OCI-LY1 (cell line): ENCODE results near the gene KCNK1.

Source experiments
- H2AFZ ChIP-seq: fragments of 200-600 bp; sonication (generic), shearing (Covaris generic); 2 replicates; pipeline ENCODE4 v1.6.0; 2014; ENCODE audit warnings: antibody characterized with exemption, mild to moderate bottlenecking, low read length
- H3F3A ChIP-seq: fragments of 200-600 bp; sonication (generic), shearing (Covaris generic); 2 replicates; pipeline ENCODE4 v1.6.0; 2014; ENCODE audit warnings: mild to moderate bottlenecking, antibody characterized with exemption, low read length, moderate library complexity; ENCODE audit not compliant: insufficient read depth
- H3K27ac ChIP-seq: fragments of 200-600 bp; sonication (generic); 2 replicates; pipeline ENCODE4 v1.5.1; 2014; ENCODE audit warnings: low read length, mixed run types, mild to moderate bottlenecking, low read depth; ENCODE audit not compliant: poor library complexity, severe bottlenecking
- H3K27me3 ChIP-seq: fragments of 200-600 bp; sonication (generic); 2 replicates; pipeline ENCODE4 v1.6.0; 2014; ENCODE audit warnings: antibody characterized with exemption, mild to moderate bottlenecking, low read length, moderate library complexity; ENCODE audit not compliant: insufficient read depth
- H3K36me3 ChIP-seq: fragments of 200-600 bp; sonication (generic); 2 replicates; pipeline ENCODE4 v1.6.1; 2014; ENCODE audit warnings: mild to moderate bottlenecking, antibody characterized with exemption, low read length, moderate library complexity, mixed read lengths; ENCODE audit not compliant: insufficient read depth
- H3K4me1 ChIP-seq: fragments of 200-600 bp; sonication (generic); 2 replicates; pipeline ENCODE4 v1.5.1; 2014; ENCODE audit warnings: mild to moderate bottlenecking, low read length, moderate library complexity; ENCODE audit not compliant: insufficient read depth, severe bottlenecking
- H3K4me2 ChIP-seq: fragments of 200-600 bp; sonication (generic), shearing (Covaris generic); 2 replicates; pipeline ENCODE4 v1.6.1; 2014; ENCODE audit warnings: low read length
- H3K4me3 ChIP-seq: fragments of 200-600 bp; sonication (generic); 2 replicates; pipeline ENCODE4 v1.5.1; 2014; ENCODE audit warnings: low read length, low read depth, mild to moderate bottlenecking, mixed read lengths; ENCODE audit not compliant: poor library complexity, severe bottlenecking
- H3K79me2 ChIP-seq: fragments of 200-600 bp; shearing (Covaris generic); 2 replicates; pipeline ENCODE4 v1.6.1; 2016; ENCODE audit warnings: mixed run types, low read length, mixed read lengths; ENCODE audit not compliant: insufficient read depth
- H3K9ac ChIP-seq: fragments of 200-600 bp; sonication (generic), shearing (Covaris generic); 2 replicates; pipeline ENCODE4 v1.6.1; 2014; ENCODE audit warnings: mild to moderate bottlenecking, low read length, mixed read lengths
- H3K9me2 ChIP-seq: fragments of 200-600 bp; sonication (generic), shearing (Covaris generic); 2 replicates; pipeline ENCODE4 v1.6.1; 2014; ENCODE audit warnings: low read depth, mild to moderate bottlenecking, low read length, mixed read lengths
- H3K9me3 ChIP-seq: fragments of 200-600 bp; shearing (Covaris generic); 2 replicates; pipeline ENCODE4 v1.6.1; 2014; ENCODE audit warnings: low read length, mixed read lengths
- H4K20me1 ChIP-seq: fragments of 200-600 bp; sonication (generic), shearing (Covaris generic); 2 replicates; pipeline ENCODE4 v1.6.0; 2016; ENCODE audit warnings: mild to moderate bottlenecking, low read length; ENCODE audit not compliant: insufficient read depth
- EZH2 ChIP-seq: fragments of 200-600 bp; sonication (generic), shearing (Covaris generic); IDR thresholded peaks from 2 replicates; pipeline ENCODE4 v1.8.0; 2017; ENCODE audit warnings: borderline replicate concordance, mixed run types, mild to moderate bottlenecking, antibody characterized with exemption, low read length, moderate library complexity, mixed read lengths
- TF ChIP-seq, protein P1 (sequence below): fragments of 200-600 bp; sonication (generic), shearing (Covaris generic); IDR thresholded peaks from 2 replicates; pipeline ENCODE4 v1.5.1; 2017; ENCODE audit warnings: mild to moderate bottlenecking, antibody characterized with exemption, low read length, moderate library complexity, mixed read lengths

Gene KCNK1

DNA sequence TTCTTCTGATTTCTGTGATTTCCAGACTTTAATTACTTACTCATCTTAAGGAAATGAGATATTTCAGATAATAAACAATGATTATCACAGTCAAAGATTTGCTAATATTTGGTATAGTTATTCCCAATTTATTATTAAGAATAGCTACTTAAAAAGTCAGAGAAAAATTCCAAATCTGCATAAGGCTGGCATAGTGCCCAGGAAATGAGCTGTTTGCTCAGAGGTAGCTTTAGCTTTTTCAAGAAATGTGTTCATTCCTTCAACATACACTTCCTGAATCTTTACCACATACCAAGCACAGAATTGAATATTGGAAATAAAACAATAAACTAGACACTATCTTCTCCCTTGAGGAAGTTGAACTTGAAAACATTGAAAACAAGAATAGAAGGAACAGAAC is 44.3 kb upstream of the KCNK1 start:
- Histone ChIP-seq H3K9me3 (no peaks in the 10 kb centered on the region), H4K20me1 (no peaks in the 10 kb centered on the region), H3K27ac (no peak overlapping the region), H3K79me2 (no peaks in the 10 kb centered on the region), H3K4me3 (no peak overlapping the region), H2AFZ (no peak overlapping the region), H3F3A (no peaks in the 10 kb centered on the region), H3K9ac (no peak overlapping the region), H3K9me2 (no peaks in the 10 kb centered on the region), H3K4me1 (no peaks in the 10 kb centered on the region), H3K27me3 (no peaks in the 10 kb centered on the region), H3K4me2 (no peak overlapping the region), H3K36me3 (no peaks in the 10 kb centered on the region)
- TF ChIP-seq, protein P1, sequence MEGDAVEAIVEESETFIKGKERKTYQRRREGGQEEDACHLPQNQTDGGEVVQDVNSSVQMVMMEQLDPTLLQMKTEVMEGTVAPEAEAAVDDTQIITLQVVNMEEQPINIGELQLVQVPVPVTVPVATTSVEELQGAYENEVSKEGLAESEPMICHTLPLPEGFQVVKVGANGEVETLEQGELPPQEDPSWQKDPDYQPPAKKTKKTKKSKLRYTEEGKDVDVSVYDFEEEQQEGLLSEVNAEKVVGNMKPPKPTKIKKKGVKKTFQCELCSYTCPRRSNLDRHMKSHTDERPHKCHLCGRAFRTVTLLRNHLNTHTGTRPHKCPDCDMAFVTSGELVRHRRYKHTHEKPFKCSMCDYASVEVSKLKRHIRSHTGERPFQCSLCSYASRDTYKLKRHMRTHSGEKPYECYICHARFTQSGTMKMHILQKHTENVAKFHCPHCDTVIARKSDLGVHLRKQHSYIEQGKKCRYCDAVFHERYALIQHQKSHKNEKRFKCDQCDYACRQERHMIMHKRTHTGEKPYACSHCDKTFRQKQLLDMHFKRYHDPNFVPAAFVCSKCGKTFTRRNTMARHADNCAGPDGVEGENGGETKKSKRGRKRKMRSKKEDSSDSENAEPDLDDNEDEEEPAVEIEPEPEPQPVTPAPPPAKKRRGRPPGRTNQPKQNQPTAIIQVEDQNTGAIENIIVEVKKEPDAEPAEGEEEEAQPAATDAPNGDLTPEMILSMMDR, result no peak
- TF ChIP-seq EZH2, result no peak

DNA sequence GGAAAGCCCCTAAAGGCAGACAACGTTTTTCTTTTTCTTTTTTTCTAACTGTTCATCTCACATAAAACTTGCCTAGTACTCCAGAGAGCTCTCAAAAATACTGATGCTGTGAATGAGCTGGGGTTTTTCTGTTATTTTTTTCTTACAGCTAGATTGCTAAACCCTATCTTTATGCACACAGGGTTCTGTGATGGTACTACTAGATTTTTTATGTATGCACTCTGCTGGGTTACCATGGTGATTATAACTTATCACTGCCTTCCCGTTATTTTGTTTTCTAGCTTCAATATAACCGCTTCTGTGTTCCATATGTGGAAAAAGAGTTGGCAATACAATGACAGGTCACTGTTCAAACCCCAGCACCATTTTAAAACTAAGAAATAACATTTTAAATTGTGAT is 43.7 kb upstream of the KCNK1 start:
- Histone ChIP-seq H3K9ac (no peak overlapping the region), H3K4me3 (no peak overlapping the region), H3K79me2 (no peaks in the 10 kb centered on the region), H3K4me2 (no peak overlapping the region), H3F3A (no peaks in the 10 kb centered on the region), H2AFZ (no peak overlapping the region), H3K27ac (no peak overlapping the region), H3K27me3 (no peaks in the 10 kb centered on the region), H3K9me3 (no peaks in the 10 kb centered on the region), H3K9me2 (no peaks in the 10 kb centered on the region), H3K4me1 (no peaks in the 10 kb centered on the region), H4K20me1 (no peaks in the 10 kb centered on the region), H3K36me3 (no peaks in the 10 kb centered on the region)
- TF ChIP-seq, protein P1, result no peak
- TF ChIP-seq EZH2, result no peak

DNA sequence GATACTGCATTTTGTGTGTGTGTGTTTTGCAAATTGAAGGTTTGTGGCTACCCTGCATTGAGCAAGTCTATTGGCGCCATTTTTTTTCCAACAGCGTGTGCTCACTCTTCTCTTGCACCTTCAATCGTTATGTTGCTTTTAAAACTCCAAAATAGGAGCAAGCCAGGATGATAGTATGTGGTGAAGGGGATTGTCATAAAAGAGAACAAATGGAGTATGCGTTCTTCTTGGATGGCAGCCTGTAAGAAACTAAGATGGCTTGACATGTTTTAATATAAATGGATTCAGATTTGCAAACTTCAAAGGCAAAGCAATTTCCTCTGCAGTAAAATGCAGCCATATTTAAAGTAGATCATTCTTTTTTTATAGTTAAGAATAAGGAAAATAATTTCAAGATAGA is 43.2 kb upstream of the KCNK1 start:
- Histone ChIP-seq H3K9me2 (no peaks in the 10 kb centered on the region), H3K79me2 (no peaks in the 10 kb centered on the region), H3K9me3 (no peaks in the 10 kb centered on the region), H4K20me1 (no peaks in the 10 kb centered on the region), H3F3A (no peaks in the 10 kb centered on the region), H3K4me3 (no peak overlapping the region), H3K36me3 (no peaks in the 10 kb centered on the region), H3K4me1 (no peaks in the 10 kb centered on the region), H3K4me2 (no peak overlapping the region), H2AFZ (no peak overlapping the region), H3K27ac (no peak overlapping the region), H3K27me3 (no peaks in the 10 kb centered on the region), H3K9ac (no peak overlapping the region)
- no peak for TF ChIP-seq EZH2
- TF ChIP-seq, protein P1, result no peak
